VCaP (cell line): ENCODE results near the gene SCFD2.

Experiments
- H3K27ac ChIP-seq: fragments of 450-650 bp; 2 replicates; pipeline ENCODE4 v1.5.1; 2017
- TF ChIP-seq, protein P1 (sequence below): fragments of 450-650 bp; conservative IDR thresholded peaks from 2 replicates; pipeline ENCODE4 v1.5.1; 2017; ENCODE audit warnings: mild to moderate bottlenecking, moderate library complexity

Gene SCFD2

DNA sequence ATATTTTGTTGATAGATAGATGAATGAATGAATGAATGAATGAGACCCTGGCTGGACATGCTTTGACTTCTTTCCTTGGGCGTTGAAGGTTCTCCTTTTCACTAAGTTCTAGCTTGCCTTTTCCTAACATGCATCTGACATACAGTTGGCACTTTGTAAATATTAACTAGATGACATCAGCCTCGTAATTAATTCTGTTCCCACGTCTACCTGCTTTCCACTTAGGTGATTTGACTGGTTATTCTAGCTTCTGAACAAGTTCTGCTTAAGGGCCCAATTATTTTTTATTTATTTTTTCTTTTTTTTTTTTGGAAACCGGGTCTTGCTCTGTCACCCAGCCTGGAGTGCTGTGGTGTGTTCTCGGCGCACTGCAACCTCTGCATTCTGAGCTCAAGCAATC lies 517.6 kb downstream of the SCFD2 start:
- H3K27ac ChIP-seq: peak overlapping the region; percentile 24; the same call in 1 of the 2 replicates

DNA sequence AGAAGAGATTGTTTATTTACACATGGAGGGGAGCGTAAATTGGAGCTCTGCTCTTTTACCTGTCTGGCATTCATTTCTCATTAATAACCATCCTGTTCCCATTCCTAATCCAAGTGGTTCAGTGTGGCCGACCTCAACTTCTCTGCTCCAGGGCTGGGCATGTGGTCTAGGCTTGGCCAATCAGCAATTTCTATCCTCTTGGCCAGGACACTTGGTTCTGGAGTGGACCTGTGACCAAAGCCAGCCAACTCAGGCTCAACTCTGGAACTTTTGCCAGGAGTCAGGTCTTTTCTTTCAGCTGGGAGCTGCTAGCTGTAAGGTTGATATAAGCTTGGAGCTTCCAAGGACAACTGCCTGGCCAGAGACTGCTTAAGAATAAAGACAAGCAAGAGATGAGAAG lies 519.4 kb downstream of the SCFD2 start:
- no peak overlapping the region for H3K27ac ChIP-seq
- TF ChIP-seq, protein P1, sequence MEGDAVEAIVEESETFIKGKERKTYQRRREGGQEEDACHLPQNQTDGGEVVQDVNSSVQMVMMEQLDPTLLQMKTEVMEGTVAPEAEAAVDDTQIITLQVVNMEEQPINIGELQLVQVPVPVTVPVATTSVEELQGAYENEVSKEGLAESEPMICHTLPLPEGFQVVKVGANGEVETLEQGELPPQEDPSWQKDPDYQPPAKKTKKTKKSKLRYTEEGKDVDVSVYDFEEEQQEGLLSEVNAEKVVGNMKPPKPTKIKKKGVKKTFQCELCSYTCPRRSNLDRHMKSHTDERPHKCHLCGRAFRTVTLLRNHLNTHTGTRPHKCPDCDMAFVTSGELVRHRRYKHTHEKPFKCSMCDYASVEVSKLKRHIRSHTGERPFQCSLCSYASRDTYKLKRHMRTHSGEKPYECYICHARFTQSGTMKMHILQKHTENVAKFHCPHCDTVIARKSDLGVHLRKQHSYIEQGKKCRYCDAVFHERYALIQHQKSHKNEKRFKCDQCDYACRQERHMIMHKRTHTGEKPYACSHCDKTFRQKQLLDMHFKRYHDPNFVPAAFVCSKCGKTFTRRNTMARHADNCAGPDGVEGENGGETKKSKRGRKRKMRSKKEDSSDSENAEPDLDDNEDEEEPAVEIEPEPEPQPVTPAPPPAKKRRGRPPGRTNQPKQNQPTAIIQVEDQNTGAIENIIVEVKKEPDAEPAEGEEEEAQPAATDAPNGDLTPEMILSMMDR: no peak

More for the DNA sequence above, 517.6 kb downstream of the SCFD2 start:
- TF ChIP-seq, protein P1: no peak

DNA sequence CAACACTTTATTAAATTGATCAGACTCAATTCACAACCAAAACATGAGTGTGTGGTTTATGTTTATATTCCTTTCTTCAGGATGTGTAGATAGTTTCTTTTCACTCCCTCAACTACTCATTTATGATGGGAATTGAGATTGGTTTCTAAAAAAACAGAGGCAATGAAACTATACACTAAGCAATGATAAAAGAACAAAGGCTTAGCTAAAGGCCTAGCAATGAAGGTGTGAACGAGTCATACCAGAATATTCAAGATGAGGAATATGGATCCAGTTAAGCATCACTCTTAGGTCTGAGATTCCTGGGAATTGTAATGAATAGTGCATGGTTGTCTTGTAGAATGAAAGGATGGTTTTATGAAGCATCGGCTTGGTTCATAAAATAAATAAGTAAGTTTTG lies 521.3 kb downstream of the SCFD2 start:
- TF ChIP-seq, protein P1: no peak
- H3K27ac ChIP-seq: no peak overlapping the region

DNA sequence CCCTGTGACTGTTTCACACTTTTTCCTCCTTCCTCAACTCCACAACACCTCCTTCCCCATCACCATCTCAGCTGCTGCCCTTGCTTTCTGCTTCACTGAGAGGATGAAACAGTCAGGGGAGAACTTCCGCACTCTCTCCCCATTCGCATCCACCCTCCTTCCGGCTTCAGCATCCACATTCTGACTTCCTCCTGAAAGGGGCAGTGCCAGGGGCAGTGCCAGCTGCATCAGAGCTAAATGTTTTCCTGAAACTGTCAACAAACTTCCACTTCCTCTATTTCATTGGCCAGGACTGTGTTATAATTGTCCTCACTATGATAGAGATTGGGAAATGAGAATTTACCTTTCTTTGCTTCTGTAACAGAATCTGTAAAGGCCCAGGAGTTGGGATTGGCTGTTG lies 521.9 kb downstream of the SCFD2 start:
- TF ChIP-seq, protein P1: no peak
- H3K27ac ChIP-seq: no peak overlapping the region

DNA sequence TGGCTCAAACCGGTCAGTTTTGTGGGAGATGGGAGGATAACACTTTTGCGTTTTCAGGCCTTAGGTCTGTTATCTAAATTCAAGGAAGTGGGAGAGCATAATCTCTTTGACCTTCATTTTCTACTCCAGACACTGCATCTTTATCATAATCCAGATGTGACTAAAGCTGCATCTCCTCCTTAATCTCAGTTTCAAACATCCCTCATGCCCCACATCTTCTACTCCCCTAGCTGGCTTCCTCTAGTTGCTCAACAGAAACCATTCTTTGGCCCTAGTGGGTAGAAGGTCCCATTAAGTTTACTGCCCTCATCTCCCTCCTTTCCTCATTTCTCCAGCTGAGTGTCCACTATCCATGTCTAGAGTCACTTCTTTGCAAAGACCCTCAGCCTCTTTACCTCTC lies 522.5 kb downstream of the SCFD2 start:
- no peak overlapping the region for H3K27ac ChIP-seq
- TF ChIP-seq, protein P1: no peak

DNA sequence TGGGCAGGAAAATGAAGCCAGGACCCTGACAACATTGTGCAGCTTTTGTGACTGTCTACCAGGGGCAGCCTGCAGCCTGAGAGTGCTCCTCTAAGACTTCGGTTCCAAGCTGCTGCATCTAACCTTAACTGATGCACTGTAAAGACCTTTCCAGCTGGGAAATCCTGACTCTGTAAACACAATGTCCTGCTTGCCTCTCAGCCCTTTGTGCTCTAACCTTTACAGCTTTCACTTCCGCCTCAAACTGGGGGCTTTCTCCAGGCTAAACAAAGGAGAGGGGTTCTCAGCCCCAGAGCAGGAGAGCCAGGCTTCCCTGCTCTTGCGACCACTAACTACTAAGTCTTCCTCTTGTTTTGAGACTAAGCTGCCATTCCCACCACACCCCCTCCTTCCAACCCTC lies 523.1 kb downstream of the SCFD2 start:
- TF ChIP-seq, protein P1: no peak
- no peak overlapping the region for H3K27ac ChIP-seq

DNA sequence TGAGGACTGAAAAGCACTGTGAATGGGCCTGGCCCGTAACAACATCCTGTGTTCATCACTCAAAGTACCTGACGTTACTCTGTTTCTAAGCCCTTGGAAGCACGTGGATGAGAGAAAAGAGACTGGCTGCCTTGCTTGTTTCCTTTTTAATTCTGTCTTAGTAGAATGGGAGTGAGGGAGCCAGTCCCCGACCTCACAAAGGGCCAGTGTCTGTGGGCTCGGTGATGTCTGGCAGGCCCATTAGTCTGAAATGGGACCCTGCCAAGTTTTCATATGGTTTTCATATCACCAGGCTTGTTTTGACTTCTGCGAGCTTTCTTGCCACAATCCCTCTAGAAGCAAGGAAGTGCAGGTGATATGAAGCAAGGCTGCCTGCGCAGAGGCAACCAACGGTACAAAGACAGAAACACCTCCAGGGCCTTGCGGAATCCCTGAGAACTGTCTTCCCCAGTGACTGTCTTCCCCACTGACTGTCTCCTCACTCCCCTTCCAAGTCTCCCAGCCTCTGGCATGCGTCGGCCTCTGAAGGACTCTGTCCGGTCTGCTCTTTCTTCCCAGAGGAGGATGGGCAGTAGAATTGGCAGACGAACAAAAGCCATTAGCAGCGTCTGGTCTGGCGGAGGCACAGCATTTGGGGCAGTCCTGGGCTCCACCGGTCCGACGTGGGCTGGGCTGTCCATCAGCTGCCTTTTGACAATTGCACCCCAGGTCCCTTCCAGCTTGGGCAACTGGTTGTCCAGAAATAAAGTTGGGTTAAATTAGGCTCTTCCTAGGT lies 524.0 kb downstream of the SCFD2 start:
- TF ChIP-seq, protein P1: no peak
- H3K27ac ChIP-seq: no peak overlapping the region
